Measurements from ENCODE around the gene ZNF862.

The ZNF862 gene

GRCh38 chr7:149867762-149868622 is 29.8 kb downstream of the ZNF862 start:
- no peak for TF ChIP-seq TAF1 (IDR thresholded peaks at IDR 0.05; ENCODE audit: borderline replicate concordance, insufficient read depth, low read length)
- no peak for TF ChIP-seq POLR2AphosphoS5 (IDR thresholded peaks at IDR 0.05; ENCODE audit: low read depth, low read length)
- TF ChIP-seq REST (IDR thresholded peaks at IDR 0.05; ENCODE audit: insufficient read depth in 1 of 2, low read depth in 2 of 2, low read length in 2 of 2), result no peak
- no peak for TF ChIP-seq SIN3A (IDR thresholded peaks at IDR 0.05; ENCODE audit: borderline replicate concordance, insufficient read depth, low read length)
- TF ChIP-seq FOXP2 (optimal IDR thresholded peaks at IDR 0.05; ENCODE audit: borderline replicate concordance, extremely low read depth, extremely low read length, insufficient read depth), result no peak

- no peak for TF ChIP-seq REST (IDR thresholded peaks at IDR 0.05; ENCODE audit: insufficient read depth in 1 of 2, low read depth in 2 of 2, low read length in 2 of 2)
- no peak for TF ChIP-seq FOXP2 (optimal IDR thresholded peaks at IDR 0.05; ENCODE audit: borderline replicate concordance, extremely low read depth, extremely low read length, insufficient read depth)
- TF ChIP-seq SIN3A (IDR thresholded peaks at IDR 0.05; ENCODE audit: borderline replicate concordance, insufficient read depth, low read length), result no peak
- no peak for TF ChIP-seq POLR2AphosphoS5 (IDR thresholded peaks at IDR 0.05; ENCODE audit: low read depth, low read length)
- no peak for TF ChIP-seq TAF1 (IDR thresholded peaks at IDR 0.05; ENCODE audit: borderline replicate concordance, insufficient read depth, low read length)
Observed at GRCh38 chr7:149868623-149869290, 30.6 kb downstream of the ZNF862 start.

- no peak for TF ChIP-seq POLR2AphosphoS5 (IDR thresholded peaks at IDR 0.05; ENCODE audit: low read depth, low read length)
- no peak for TF ChIP-seq FOXP2 (optimal IDR thresholded peaks at IDR 0.05; ENCODE audit: borderline replicate concordance, extremely low read depth, extremely low read length, insufficient read depth)
- no peak for TF ChIP-seq REST (IDR thresholded peaks at IDR 0.05; ENCODE audit: insufficient read depth in 1 of 2, low read depth in 2 of 2, low read length in 2 of 2)
- TF ChIP-seq SIN3A (IDR thresholded peaks at IDR 0.05; ENCODE audit: borderline replicate concordance, insufficient read depth, low read length), result no peak
- no peak for TF ChIP-seq TAF1 (IDR thresholded peaks at IDR 0.05; ENCODE audit: borderline replicate concordance, insufficient read depth, low read length)
Observed at GRCh38 chr7:149869291-149869650, 31.1 kb downstream of the ZNF862 start.

- TF ChIP-seq TAF1 (IDR thresholded peaks at IDR 0.05; ENCODE audit: borderline replicate concordance, insufficient read depth, low read length), result no peak
- TF ChIP-seq FOXP2 (optimal IDR thresholded peaks at IDR 0.05; ENCODE audit: borderline replicate concordance, extremely low read depth, extremely low read length, insufficient read depth), result no peak
- TF ChIP-seq SIN3A (IDR thresholded peaks at IDR 0.05; ENCODE audit: borderline replicate concordance, insufficient read depth, low read length), result no peak
- TF ChIP-seq POLR2AphosphoS5 (IDR thresholded peaks at IDR 0.05; ENCODE audit: low read depth, low read length), result no peak
- no peak for TF ChIP-seq REST (IDR thresholded peaks at IDR 0.05; ENCODE audit: insufficient read depth in 1 of 2, low read depth in 2 of 2, low read length in 2 of 2)
Observed at GRCh38 chr7:149869867-149870266, 31.7 kb downstream of the ZNF862 start.

All from PFSK-1 (cell line).